IgD-negative memory B cell (primary cell): Measurements from ENCODE around the gene DUSP18. TPM values are rescaled to one million over a fixed set of nuclear protein-coding genes. Genes with fewer than 3 reads are reported as not detected.
"Not testable (repeated sequence)": the region's sequence is repeated elsewhere in the genome, so short reads cannot be mapped to it uniquely, and the experiment has no call there.

Experiments
- H3K27ac Mint-ChIP-seq, 3 donors: one replicate each; pipeline ENCODE4 v1.8.0; 2020 to 2022; ENCODE audit warnings: mild to moderate bottlenecking in 3 of 3, mixed read lengths in 3 of 3, moderate library complexity in 1 of 3
- H3K27me3 Mint-ChIP-seq: one replicate; pipeline ENCODE4 v1.8.0; 2021; ENCODE audit warnings: mixed read lengths
- H3K36me3 Mint-ChIP-seq: one replicate; pipeline ENCODE4 v1.8.0; 2020; ENCODE audit warnings: mild to moderate bottlenecking, mixed read lengths
- H3K4me1 Mint-ChIP-seq, 3 donors: one replicate each; pipeline ENCODE4 v1.8.0; 2020 to 2022; ENCODE audit warnings: mixed read lengths in 3 of 3, mild to moderate bottlenecking in 1 of 3
- H3K4me3 Mint-ChIP-seq, 4 donors: one replicate each; pipeline ENCODE4 v1.8.0; 2020 to 2022; ENCODE audit warnings: mild to moderate bottlenecking in 4 of 4, mixed read lengths in 4 of 4, moderate library complexity in 3 of 4
- H3K9me3 Mint-ChIP-seq, 3 donors: one replicate each; pipeline ENCODE4 v1.8.0; 2020 to 2021; ENCODE audit warnings: mixed read lengths in 3 of 3, mild to moderate bottlenecking in 1 of 3
- polyA plus RNA-seq: library from polyadenylated mRNA; unstranded; fragments of 300-500 nt; fragmentation: Illumina TruSeq; gene quantifications from one replicate; pipeline ENCODE4 v1.2.3, GENCODE V29; 2021

Gene DUSP18
- polyA plus RNA-seq, 1 donor from 2014 or later, result 11.4 TPM

DNA sequence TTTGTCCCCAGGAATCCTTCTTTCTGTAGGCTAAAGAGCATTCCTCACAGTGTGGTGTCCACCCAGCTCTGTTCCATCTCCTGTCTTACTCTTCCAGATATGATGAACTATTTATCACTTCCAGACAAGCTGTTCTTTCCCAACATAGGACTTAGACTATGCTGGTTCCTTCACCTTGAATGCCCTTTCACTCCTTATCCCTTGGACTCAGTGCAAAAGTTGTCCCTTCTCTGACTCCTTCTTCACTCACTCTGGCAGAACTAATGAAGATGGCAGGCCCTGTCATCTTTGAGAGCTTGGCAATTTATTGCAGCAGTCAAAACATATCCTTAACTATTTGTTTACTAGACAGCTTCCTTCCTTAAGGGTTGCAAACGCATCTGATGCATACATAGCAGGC is 23.5 kb upstream of the DUSP18 start:
- peaks cover 5 to 7% (median 5%) of the 10 kb centered on the region in 3 donors for H3K4me1 Mint-ChIP-seq
- peak overlapping the region in 1 of 3 donors; percentile 5 for H3K27ac Mint-ChIP-seq
- H3K4me3 Mint-ChIP-seq, result peak overlapping the region in 1 of 4 donors; percentile 3
- no peaks in the 10 kb centered on the region for H3K27me3 Mint-ChIP-seq
- H3K9me3 Mint-ChIP-seq, result no peaks in the 10 kb centered on the region
- no peaks in the 10 kb centered on the region for H3K36me3 Mint-ChIP-seq

DNA sequence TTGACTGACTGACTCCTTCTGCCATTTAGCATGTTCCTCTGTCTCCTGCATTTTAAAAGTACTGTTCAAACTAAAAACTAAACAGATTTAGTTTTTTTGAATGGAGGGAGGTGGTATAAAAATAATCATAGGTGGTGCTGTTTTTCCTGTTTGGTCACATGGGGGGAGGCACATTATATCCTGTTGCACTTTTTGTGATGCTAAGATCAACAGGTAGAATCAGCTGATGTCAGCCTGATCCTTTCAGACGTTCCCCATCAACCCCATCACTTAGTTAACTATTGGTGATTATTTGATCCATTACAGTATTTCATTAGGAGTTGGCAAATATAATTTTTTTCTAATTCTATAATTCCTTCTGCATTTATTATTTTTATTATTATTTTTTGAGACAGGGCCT is 21.9 kb upstream of the DUSP18 start:
- no peaks in the 10 kb centered on the region for H3K9me3 Mint-ChIP-seq
- no peak overlapping the region for H3K4me3 Mint-ChIP-seq
- H3K36me3 Mint-ChIP-seq, result no peaks in the 10 kb centered on the region
- H3K4me1 Mint-ChIP-seq, result peaks cover 5 to 7% (median 5%) of the 10 kb centered on the region in 3 donors
- H3K27me3 Mint-ChIP-seq, result peaks cover 4% of the 10 kb centered on the region
- peak overlapping the region in 1 of 3 donors; percentile 71 for H3K27ac Mint-ChIP-seq

DNA sequence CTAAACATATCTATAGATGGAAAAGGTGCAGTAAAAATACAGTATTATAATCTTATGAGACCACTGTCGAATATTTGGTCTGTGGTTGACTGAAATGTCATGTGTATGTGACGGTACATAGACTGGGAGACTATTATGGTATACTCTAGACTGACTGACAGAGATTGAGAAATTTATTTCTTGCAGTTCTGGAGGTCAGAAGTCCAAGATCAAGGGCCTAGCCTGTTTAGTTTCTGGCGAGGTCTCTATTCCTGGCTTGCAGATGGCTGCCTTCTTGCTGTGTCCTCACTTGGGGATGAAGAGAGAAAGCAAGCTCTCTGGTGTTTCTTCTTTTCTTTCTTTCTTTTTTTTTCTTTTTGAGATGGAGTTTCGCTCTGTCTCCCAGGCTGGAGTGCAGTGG is 19.7 kb upstream of the DUSP18 start:
- Mint-ChIP-seq H3K4me3 (no peak overlapping the region), H3K9me3 (no peaks in the 10 kb centered on the region), H3K4me1 (peaks cover 0 to 3% (median 0%) of the 10 kb centered on the region in 3 donors), H3K27me3 (peaks cover 4% of the 10 kb centered on the region), H3K27ac (no peak overlapping the region), H3K36me3 (no peaks in the 10 kb centered on the region)

DNA sequence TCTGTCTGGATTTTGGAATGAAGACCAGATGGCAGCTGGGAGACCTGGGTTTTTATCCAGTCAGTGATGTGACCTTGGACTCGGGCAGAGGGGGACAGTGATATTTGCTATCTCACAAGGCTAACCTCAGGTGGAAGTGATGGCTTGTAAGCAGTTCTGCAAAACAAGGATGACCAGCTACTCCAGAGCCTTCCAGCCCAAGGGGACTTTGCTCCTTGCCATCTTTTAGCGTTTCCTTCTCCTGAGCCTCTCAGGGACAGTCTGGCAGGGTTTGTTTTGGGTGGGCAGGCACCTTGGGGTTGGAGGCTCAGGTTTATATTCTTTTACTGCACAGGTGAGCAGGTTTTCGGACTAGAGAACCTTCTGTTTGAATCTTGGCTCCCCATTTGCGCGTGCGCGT is 17.5 kb upstream of the DUSP18 start:
- H3K4me1 Mint-ChIP-seq, result peaks cover 0 to 3% (median 0%) of the 10 kb centered on the region in 3 donors
- no peaks in the 10 kb centered on the region for H3K9me3 Mint-ChIP-seq
- no peak overlapping the region for H3K4me3 Mint-ChIP-seq
- H3K27me3 Mint-ChIP-seq, result peaks cover 4% of the 10 kb centered on the region
- no peaks in the 10 kb centered on the region for H3K36me3 Mint-ChIP-seq
- H3K27ac Mint-ChIP-seq, result peak overlapping the region in 1 of 3 donors; percentile 45

DNA sequence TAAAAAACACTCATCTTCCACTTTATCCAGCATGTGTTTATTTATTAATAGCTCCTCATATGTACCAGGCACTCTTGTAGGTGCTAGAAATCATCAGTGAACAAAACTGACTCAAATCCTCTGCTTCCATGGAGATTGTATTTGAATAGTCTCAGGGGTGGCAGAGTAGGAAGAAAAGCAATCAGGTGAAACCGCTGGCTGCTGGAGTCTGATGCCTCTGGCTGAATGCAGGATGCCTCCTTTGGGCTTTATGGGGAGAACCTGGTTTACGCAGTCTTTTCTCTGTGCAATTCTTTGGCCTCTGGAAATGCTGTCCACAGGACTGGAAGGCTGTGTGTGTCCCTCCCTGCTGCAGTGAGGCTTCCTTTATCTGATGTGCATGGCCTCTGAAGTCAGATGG is 14.2 kb upstream of the DUSP18 start:
- Mint-ChIP-seq H3K4me1 (no peaks in the 10 kb centered on the region), H3K27me3 (peaks cover 15% of the 10 kb centered on the region), H3K27ac (no peak overlapping the region), H3K36me3 (no peaks in the 10 kb centered on the region), H3K9me3 (no peaks in the 10 kb centered on the region), H3K4me3 (no peak overlapping the region)

DNA sequence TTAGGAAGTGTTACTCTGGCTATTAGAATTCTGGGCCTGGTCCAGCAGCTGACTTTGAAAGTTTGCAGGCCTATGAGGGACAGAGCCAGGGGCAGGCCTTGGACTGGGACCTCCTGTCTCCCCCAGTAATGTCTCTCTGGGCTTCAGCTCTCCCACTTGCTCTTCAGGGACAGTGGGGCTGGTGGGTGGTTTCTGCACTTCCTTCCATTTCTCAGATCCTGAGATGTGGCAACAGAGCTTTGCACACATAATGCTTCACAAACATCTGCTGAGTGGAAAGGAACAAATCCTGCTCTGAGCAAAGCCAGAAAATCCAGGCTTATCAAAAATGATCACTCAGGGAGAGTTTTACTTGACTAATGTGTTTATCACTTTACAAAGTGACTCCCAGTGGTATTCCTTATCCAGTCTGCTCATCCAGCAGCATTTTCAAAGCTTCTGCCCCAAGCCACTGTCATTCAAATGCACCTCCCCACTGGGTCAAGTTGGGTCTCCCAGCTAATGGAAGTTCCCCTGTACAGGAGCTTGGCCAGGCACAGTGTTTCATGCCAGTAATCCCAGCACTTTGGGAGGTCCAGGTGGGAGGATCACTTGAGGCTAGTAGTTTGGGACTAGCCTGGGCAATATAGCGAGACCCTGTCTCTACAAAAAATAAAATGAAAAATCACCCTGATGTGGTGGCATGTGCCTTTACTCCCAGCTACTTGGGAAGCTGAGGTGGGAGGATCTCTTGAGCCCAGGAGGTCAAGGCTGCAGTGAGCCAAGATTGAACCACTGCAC is 13.5 kb upstream of the DUSP18 start:
- no peak overlapping the region for H3K4me3 Mint-ChIP-seq
- H3K4me1 Mint-ChIP-seq, result no peaks in the 10 kb centered on the region
- H3K9me3 Mint-ChIP-seq, result no peaks in the 10 kb centered on the region
- no peaks in the 10 kb centered on the region for H3K36me3 Mint-ChIP-seq
- no peak overlapping the region for H3K27ac Mint-ChIP-seq
- H3K27me3 Mint-ChIP-seq, result peaks cover 19% of the 10 kb centered on the region

DNA sequence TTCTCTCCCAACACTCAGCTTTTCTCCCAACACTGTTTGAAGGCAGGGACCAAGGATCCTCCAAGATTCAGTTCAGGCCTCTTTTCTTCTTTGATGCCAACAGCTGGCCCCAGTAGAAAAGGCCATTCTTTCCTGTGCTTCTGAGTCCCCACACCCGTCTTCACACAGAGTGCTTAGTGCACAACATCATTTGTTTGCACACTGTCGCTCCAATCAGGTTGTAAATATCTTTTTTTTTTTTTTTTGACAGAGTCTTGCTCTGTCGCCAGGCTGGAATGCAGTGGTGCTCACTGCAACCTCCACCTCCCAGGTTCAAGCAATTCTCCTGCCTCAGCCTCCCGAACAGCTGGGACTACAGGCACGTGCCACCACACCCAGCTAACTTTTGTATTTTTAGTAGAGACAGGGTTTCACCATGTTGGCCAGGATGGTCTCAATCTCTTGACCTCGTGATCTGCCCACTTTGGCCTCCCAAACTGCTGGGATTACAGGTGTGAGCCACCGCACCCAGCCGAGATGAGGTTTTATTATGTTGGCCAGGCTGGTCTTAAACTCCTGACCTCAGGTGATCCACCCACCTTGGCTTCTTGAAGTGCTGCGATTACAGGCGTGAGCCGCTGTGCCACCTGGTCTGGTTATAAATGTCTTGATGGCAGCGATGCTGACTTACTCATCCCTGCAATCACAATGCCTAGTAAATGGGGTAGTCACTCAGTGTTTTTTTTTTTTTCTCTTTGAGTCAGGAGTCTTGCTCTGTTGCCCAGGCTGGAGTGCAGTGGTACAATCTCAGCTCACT is 12.4 kb upstream of the DUSP18 start:
- H3K27ac Mint-ChIP-seq, H3K4me1 Mint-ChIP-seq, H3K36me3 Mint-ChIP-seq, H3K4me3 Mint-ChIP-seq, H3K9me3 Mint-ChIP-seq: not testable (repeated sequence)
- peaks cover 18% of the 10 kb centered on the region for H3K27me3 Mint-ChIP-seq

DNA sequence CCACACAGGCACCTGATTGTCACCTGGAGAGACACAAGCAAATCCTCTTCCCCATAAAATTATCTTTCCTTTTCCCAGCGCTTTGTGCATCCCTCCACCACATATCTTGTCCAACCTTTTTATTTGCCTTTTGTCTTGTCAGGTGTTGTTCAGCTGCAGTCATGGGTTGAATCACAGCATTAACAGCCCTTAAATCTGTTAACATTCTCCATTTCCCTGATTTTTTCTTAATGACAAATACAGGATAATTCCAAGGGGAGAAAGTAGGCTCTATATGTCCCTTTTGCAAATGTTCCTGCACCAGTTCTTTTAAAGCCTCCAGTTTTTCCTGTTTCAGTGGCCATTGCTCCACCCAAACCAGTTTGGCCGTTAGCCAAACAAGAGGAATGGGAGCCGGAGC is 8.9 kb upstream of the DUSP18 start:
- not testable (repeated sequence) for H3K27ac Mint-ChIP-seq, H3K9me3 Mint-ChIP-seq, H3K4me3 Mint-ChIP-seq, H3K36me3 Mint-ChIP-seq, H3K4me1 Mint-ChIP-seq
- peaks cover 15% of the 10 kb centered on the region for H3K27me3 Mint-ChIP-seq

DNA sequence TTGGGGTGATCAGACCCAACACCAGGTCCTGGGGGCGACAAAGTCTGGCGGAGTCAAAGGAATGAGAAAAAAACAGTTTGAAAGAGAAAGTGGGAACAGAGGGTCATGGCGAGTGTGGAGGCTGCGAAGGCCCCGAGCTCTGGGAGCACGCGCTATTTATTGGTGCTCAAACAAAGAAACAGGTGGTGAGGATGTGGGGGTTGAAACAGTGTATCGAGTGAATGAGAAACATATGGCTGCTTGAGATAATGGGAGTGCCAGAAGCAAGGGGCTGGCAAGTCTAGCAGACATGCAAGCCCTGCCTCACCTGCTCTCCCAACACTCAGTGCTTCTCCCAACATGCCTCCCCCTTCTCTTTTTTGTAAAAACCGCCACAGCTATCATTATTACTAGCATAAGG is 7.8 kb upstream of the DUSP18 start:
- no peak overlapping the region for H3K27ac Mint-ChIP-seq
- peaks cover 15% of the 10 kb centered on the region for H3K27me3 Mint-ChIP-seq
- no peaks in the 10 kb centered on the region for H3K9me3 Mint-ChIP-seq
- no peaks in the 10 kb centered on the region for H3K4me1 Mint-ChIP-seq
- no peak overlapping the region for H3K4me3 Mint-ChIP-seq
- no peaks in the 10 kb centered on the region for H3K36me3 Mint-ChIP-seq

DNA sequence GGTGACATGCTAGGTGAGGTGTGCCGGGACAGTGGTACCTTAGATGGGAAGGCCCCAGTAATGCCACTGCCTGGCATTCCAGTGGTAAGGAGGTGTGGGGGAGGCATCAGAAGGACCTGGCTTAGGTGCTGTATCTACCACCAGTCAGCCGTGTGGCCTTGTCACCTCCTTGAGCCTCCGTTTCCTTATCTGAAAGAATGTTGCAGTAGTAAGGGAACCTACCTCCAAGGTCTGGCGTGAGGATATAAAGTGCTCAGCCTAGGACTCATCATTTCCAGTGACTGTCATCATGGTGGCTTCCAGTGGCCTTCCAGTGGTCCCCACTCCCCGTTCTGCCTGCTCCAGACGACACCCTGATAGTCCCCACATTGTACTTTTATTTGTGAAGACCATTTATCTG is 6.8 kb upstream of the DUSP18 start:
- Mint-ChIP-seq H3K4me1 (peaks cover 0 to 1% (median 0%) of the 10 kb centered on the region in 3 donors), H3K36me3 (no peaks in the 10 kb centered on the region), H3K9me3 (no peaks in the 10 kb centered on the region), H3K27me3 (peaks cover 15% of the 10 kb centered on the region), H3K27ac (no peak overlapping the region), H3K4me3 (no peak overlapping the region)

DNA sequence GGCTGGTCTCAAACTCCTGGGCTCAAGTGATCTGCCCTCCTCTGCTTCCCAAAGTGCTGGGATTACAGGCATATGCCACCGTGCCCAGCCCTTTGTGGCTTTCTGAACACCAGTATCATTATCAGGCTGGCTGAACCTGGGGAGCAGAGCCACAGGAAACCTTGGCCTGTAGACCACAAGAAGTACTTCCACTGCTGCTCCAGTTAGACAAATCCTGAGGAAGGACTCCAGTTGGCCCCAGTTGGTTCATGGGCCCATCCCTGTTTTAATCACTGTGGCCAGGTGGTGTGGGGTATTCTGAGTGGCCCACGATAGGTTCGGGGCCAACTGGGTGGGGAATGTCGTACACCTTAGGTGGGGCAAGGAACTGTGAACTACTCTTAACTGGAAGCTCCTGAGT is 5.5 kb upstream of the DUSP18 start:
- no peak overlapping the region for H3K27ac Mint-ChIP-seq
- peaks cover 13% of the 10 kb centered on the region for H3K27me3 Mint-ChIP-seq
- H3K4me1 Mint-ChIP-seq, result peaks cover 0 to 2% (median 0%) of the 10 kb centered on the region in 3 donors
- no peaks in the 10 kb centered on the region for H3K36me3 Mint-ChIP-seq
- H3K9me3 Mint-ChIP-seq, result no peaks in the 10 kb centered on the region
- H3K4me3 Mint-ChIP-seq, result no peak overlapping the region

DNA sequence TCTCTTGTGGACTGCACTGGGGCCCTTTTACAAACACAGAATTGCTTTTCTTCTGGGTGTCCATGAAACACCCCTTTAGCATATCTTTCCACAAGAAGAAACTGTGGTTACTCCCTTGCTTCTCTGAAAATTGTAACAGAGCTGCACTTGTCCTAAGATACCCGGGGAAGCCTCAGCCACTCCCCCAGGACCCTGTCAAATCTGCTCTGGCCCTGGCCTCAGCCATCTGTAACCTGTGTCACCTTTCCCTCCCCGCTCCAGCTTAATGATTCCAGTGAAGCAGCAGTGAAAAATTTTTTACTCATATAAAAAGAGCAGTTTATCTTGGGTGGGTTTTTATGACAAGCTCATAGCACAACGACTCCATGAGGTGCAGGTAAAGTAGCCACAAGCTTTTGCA is 3.4 kb upstream of the DUSP18 start:
- Mint-ChIP-seq H3K27me3 (no peaks in the 10 kb centered on the region), H3K4me1 (peaks cover 8 to 11% (median 9%) of the 10 kb centered on the region in 3 donors), H3K9me3 (no peaks in the 10 kb centered on the region), H3K36me3 (no peaks in the 10 kb centered on the region), H3K27ac (no peak overlapping the region), H3K4me3 (peak overlapping the region in 1 of 4 donors; percentile 56)

DNA sequence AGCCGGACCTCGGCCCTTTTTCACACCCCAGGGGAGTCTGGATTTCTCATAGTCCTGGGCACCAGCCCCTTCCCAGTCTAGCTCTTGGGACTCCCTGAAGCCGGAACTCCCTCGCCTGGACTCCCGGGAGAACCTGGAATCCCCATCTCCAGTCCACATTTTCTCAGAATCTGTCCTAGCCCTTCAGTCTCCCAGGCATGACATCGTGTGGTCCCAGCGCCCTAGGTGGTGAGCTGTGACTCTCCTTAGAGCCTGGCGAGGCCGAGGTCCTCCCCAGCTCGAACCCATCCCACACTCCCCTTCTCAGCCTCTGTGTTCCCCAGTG is 673 bp upstream of the DUSP18 start:
- H3K36me3 Mint-ChIP-seq, result peaks cover 1% of the 10 kb centered on the region
- H3K9me3 Mint-ChIP-seq, result no peaks in the 10 kb centered on the region
- peak overlapping the region; percentile 56 to 71 (median 67) for H3K27ac Mint-ChIP-seq
- peaks cover 10 to 18% (median 11%) of the 10 kb centered on the region in 3 donors for H3K4me1 Mint-ChIP-seq
- H3K27me3 Mint-ChIP-seq, result no peaks in the 10 kb centered on the region
- H3K4me3 Mint-ChIP-seq, result peak overlapping the region; percentile 94 to 97 (median 96)

DNA sequence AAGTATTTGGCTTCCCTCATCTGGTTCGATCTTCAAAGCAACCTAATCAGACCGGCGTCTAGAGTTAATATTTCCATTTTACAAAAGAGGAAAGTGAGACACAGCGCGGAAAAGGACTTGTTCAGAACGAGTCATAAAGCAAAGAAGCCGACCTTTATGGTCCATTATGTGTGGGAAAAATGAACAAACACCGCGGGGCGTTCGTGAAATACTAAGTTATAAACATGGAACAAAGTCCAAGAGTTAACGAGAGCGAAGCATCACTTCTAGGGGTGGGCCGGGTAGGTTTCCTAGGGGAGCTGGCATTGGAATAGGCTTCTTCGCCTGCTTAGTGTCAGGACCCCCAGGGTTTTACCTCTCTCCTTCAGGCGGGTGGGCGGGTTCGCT is 575 bp downstream of the DUSP18 start:
- Mint-ChIP-seq H3K4me1 (peaks cover 10 to 18% (median 11%) of the 10 kb centered on the region in 3 donors), H3K4me3 (peak overlapping the region; percentile 94 to 97 (median 96)), H3K27me3 (no peaks in the 10 kb centered on the region), H3K36me3 (peaks cover 1% of the 10 kb centered on the region), H3K9me3 (no peaks in the 10 kb centered on the region), H3K27ac (peak overlapping the region; percentile 9 to 71 (median 56))

DNA sequence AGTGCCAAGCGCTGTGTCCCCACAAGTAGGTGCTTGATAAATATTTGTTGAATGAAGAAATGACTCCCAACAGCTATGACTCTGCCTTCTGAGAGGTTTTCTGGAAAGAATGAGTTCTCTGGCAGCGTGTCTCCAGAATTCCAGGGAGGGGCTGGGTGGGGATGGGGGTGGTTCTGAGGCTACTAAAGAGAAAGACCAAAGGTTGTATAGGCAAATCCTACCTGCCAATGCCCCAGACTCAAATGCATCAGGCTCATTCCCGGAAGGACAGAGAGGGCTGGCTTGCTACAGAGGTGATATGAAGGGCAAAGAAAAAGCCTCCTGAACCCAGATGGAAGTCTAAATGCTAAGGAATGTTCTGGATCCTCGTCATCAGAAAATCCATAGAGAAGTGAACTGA is 1.9 kb downstream of the DUSP18 start:
- peaks cover 4% of the 10 kb centered on the region for H3K36me3 Mint-ChIP-seq
- no peaks in the 10 kb centered on the region for H3K9me3 Mint-ChIP-seq
- no peak overlapping the region for H3K27ac Mint-ChIP-seq
- H3K4me3 Mint-ChIP-seq, result peak overlapping the region in 3 of 4 donors; percentile 1 to 95 (median 60)
- H3K4me1 Mint-ChIP-seq, result peaks cover 11 to 18% (median 12%) of the 10 kb centered on the region in 3 donors
- H3K27me3 Mint-ChIP-seq, result no peaks in the 10 kb centered on the region

DNA sequence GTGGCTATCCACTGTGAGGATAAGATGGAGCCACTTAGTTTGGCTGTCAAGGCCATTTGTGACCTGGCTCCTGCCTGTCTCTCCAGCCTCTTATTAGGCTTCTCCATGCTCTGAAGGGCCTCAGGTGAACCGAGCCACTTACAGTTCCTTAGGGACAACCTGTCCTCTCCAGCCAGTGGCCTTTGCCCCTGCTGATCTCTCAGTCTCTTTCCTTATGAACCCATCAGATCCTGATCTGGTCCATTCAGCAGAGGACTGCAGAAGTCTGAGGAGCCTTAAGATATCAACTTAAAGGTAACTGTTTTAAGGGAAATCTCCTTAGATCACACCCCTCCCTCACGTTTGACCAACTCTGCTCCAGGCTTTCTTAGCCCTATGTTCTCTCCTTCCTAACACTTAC is 2.4 kb downstream of the DUSP18 start:
- peaks cover 7% of the 10 kb centered on the region for H3K36me3 Mint-ChIP-seq
- H3K9me3 Mint-ChIP-seq, result no peaks in the 10 kb centered on the region
- no peaks in the 10 kb centered on the region for H3K27me3 Mint-ChIP-seq
- peaks cover 11 to 18% (median 12%) of the 10 kb centered on the region in 3 donors for H3K4me1 Mint-ChIP-seq
- H3K27ac Mint-ChIP-seq, result no peak overlapping the region
- peak overlapping the region in 3 of 4 donors; percentile 1 to 95 (median 17) for H3K4me3 Mint-ChIP-seq
